Endothelial cell of umbilical vein (primary cell): ENCODE measurements around the gene ZNF81. TPM values are rescaled to one million over a fixed set of nuclear protein-coding genes. Genes with fewer than 3 reads are reported as not detected.

Experiments
- BruUV-seq: library from RNA; stranded (reverse); fragments of 400-500 nt; replicated peaks from 2 replicates; lab custom pipeline; 2021; lab: Mats Ljungman, UMichigan
- CTCF ChIA-PET: fragments of 300-600, 350-600 bp; sonication (Branson Sonifier 250); formaldehyde crosslinking; loops from one replicate; lab custom pipeline; 2021; ENCODE audit warnings: antibody characterized with exemption, inconsistent platforms; lab: Charles Lee
- POLR2A ChIA-PET: fragments of 300-600, 350-600 bp; sonication (Branson Sonifier 250); formaldehyde crosslinking; loops from one replicate; lab custom pipeline; 2021; ENCODE audit warnings: antibody characterized with exemption, inconsistent platforms; lab: Charles Lee
- DNase-seq: peaks from one replicate; pipeline ENCODE4 v3.0.0-alpha.2; 2011; ENCODE audit warnings: low read depth, low spot score
- FAIRE-seq: peaks from 2 replicates; lab custom pipeline; 2011; peaks lifted over from hg19 to GRCh38; lab: Jason Lieb, UNC
- H2AFZ ChIP-seq: 2 replicates; pipeline ENCODE4 v1.6.0; 2012; ENCODE audit warnings: low read depth, low read length, control low read depth, inconsistent platforms
- H3K27ac ChIP-seq: 2 replicates; pipeline ENCODE4 v1.5.1; 2011; ENCODE audit warnings: low read depth, mild to moderate bottlenecking, control low read depth, low read length, moderate library complexity; ENCODE audit not compliant: insufficient read depth
- H3K27me3 ChIP-seq, 2 experiments: 2 replicates each; pipeline versions ENCODE4 v1.6.0 to v1.6.1; 2011; ENCODE audit warnings: low read length in 2 of 2, mixed read lengths in 1 of 2; ENCODE audit not compliant: control insufficient read depth in 2 of 2, insufficient read depth in 2 of 2
- H3K36me3 ChIP-seq, 2 experiments: 2 replicates in 1 of 2; 3 replicates in 1 of 2; pipeline ENCODE4 v1.5.1; 2011; ENCODE audit warnings: low read length in 2 of 2, mild to moderate bottlenecking in 1 of 2, moderate library complexity in 1 of 2; ENCODE audit not compliant: control insufficient read depth in 2 of 2, insufficient read depth in 2 of 2; ENCODE audit errors: extremely low read depth in 1 of 2
- H3K4me1 ChIP-seq: 3 replicates; pipeline ENCODE4 v1.5.1; 2011; ENCODE audit warnings: mild to moderate bottlenecking, low read length; ENCODE audit not compliant: control insufficient read depth, insufficient read depth; ENCODE audit errors: extremely low read depth
- H3K4me2 ChIP-seq: 2 replicates; pipeline ENCODE4 v1.6.1; 2011; ENCODE audit warnings: low read length, control low read depth, mixed read lengths; ENCODE audit not compliant: insufficient read depth
- H3K4me3 ChIP-seq, 3 experiments: fragments of 200-600 bp in 1 of 3; sonication (generic), shearing (Covaris generic) in 1 of 3; replicated peaks in 1 of 3; 2 replicates each; pipeline ENCODE4 v1.5.1; 2011 to 2016; ENCODE audit warnings: control low read depth in 3 of 3, low read length in 3 of 3, mild to moderate bottlenecking in 2 of 3, inconsistent platforms in 1 of 3, low read depth in 1 of 3, moderate library complexity in 1 of 3; ENCODE audit not compliant: insufficient read depth in 1 of 3
- H3K79me2 ChIP-seq: 2 replicates; pipeline ENCODE4 v1.6.0; 2012; ENCODE audit warnings: low read length, inconsistent platforms; ENCODE audit not compliant: control insufficient read depth, insufficient read depth
- H3K9ac ChIP-seq: replicated peaks from 2 replicates; pipeline ENCODE3; 2011; ENCODE audit warnings: low read length, control low read depth; ENCODE audit not compliant: insufficient read depth; ENCODE audit errors: extremely low read depth
- H3K9me1 ChIP-seq: replicated peaks from 3 replicates; pipeline ENCODE4 v1.6.0; 2011; ENCODE audit warnings: mild to moderate bottlenecking, low read length; ENCODE audit not compliant: control insufficient read depth, insufficient read depth; ENCODE audit errors: extremely low read depth
- H3K9me3 ChIP-seq: replicated peaks from 2 replicates; pipeline ENCODE4 v1.5.1; 2012; ENCODE audit warnings: low read length, inconsistent platforms; ENCODE audit not compliant: control insufficient read depth, insufficient read depth
- H4K20me1 ChIP-seq: replicated peaks from 2 replicates; pipeline ENCODE3; 2011; ENCODE audit warnings: mild to moderate bottlenecking, low read length; ENCODE audit not compliant: control insufficient read depth, insufficient read depth; ENCODE audit errors: extremely low read depth
- EZH2 ChIP-seq: IDR thresholded peaks from 2 replicates; pipeline ENCODE4 v1.6.1; 2012; ENCODE audit warnings: borderline replicate concordance, low read depth, mild to moderate bottlenecking, moderate library complexity, low read length, inconsistent platforms; ENCODE audit not compliant: severe bottlenecking
- FOS ChIP-seq: IDR thresholded peaks from 2 replicates; pipeline ENCODE4 v1.6.1; 2011; ENCODE audit warnings: mild to moderate bottlenecking, low read length, moderate library complexity, borderline replicate concordance; ENCODE audit not compliant: insufficient read depth
- GATA2 ChIP-seq: IDR thresholded peaks from 2 replicates; pipeline ENCODE4 v1.7.0; 2011; ENCODE audit warnings: low read depth, mild to moderate bottlenecking, moderate library complexity, mixed read lengths, low read length; ENCODE audit not compliant: insufficient read length, insufficient read depth
- JUN ChIP-seq: IDR thresholded peaks from 2 replicates; pipeline ENCODE4 v1.6.1; 2011; ENCODE audit warnings: borderline replicate concordance, low read depth; ENCODE audit not compliant: insufficient read length, insufficient read depth
- MYC ChIP-seq: IDR thresholded peaks from one replicate; pipeline ENCODE4 v1.6.1; 2011; ENCODE audit warnings: mild to moderate bottlenecking, low read depth, low read length
- POLR2A ChIP-seq: IDR thresholded peaks from 2 replicates; pipeline ENCODE4 v1.6.1; 2012; ENCODE audit warnings: low read depth, mild to moderate bottlenecking, control low read depth, low read length
- POLR2AphosphoS5 ChIP-seq: IDR thresholded peaks from 2 replicates; pipeline ENCODE4 v1.6.1; 2012; ENCODE audit warnings: low read depth, mild to moderate bottlenecking, control low read depth, low read length, moderate library complexity; ENCODE audit not compliant: insufficient read depth
- dilution Hi-C: fragments of 300-500 bp; cut with MboI; formaldehyde crosslinking; loops from one replicate; pipeline ENCODE4 v1.15.0; 2019; ENCODE audit warnings: low sequenced_read_pairs; ENCODE audit not compliant: extremely low pct_ligation_motif_present
- intact Hi-C: fragments of 100-400 bp; cut with micrococcal nuclease; formaldehyde crosslinking; loops from one replicate; pipeline ENCODE4 v1.10.0; 2022
- polyA plus RNA-seq, 4 experiments: library from polyadenylated mRNA; depleted of rRNA in 3 of 4; stranded (reverse) in 3 of 4; unstranded in 1 of 4; fragments of >200 nt; gene quantifications; 2 replicates each; pipeline versions ENCODE4 v1.2.1 to v1.2.3, GENCODE V29; 2011 to 2012; ENCODE audit warnings: missing spikeins in 1 of 4
- total RNA-seq: library from RNA; stranded (reverse); gene quantifications from 2 replicates; pipeline ENCODE4 v1.2.3, GENCODE V29; 2021
- TF ChIP-seq, protein P1 (sequence below): IDR thresholded peaks from 2 replicates; pipeline ENCODE4 v1.6.1; 2011; ENCODE audit not compliant: insufficient read depth, insufficient read length
- TF ChIP-seq, protein P2 (sequence below), 2 donors: IDR thresholded peaks; 1 replicate in 1 of 2; 2 replicates in 1 of 2; pipeline ENCODE4 v1.5.1; 2011; ENCODE audit warnings: low read length in 2 of 2, mild to moderate bottlenecking in 2 of 2, moderate library complexity in 2 of 2, control low read depth in 1 of 2, inconsistent platforms in 1 of 2, low read depth in 1 of 2; ENCODE audit not compliant: insufficient read depth in 1 of 2; ENCODE audit errors: extremely low read depth in 1 of 2

The ZNF81 gene
- total and polyA plus RNA-seq, 2 donors (not counting 3 experiments of a cell fraction or from before 2014, with no cell fraction given), result 2.7 to 6.4 TPM

DNA sequence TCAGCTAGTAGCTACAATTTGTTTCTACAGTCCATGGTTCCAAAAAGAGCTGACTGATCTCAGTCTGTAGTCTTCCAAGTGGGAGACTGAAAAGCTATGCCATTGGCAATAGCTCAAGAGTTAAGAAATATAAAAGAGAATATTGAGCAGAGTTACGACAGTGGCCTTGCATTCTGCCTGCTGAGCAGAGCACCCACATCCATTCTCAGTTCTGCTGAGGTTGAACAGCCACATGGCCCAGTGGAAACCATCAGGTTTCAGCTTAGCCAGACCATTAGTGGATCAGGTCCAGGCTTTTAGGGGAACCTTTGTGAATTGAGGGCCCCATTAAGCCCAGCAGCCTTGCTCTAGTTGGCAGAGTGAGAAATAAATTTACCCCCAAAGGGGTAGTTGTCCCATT lies 28.1 kb downstream of the ZNF81 start:
- intact Hi-C loops (no loop called here), dilution Hi-C loops (no loop called here)
- H3K4me3 ChIP-seq, result no peak overlapping the region
- ChIA-PET CTCF (no interaction called here), POLR2A (no interaction called here)
- H3K27ac ChIP-seq, result no peak overlapping the region
- H2AFZ ChIP-seq, result no peak overlapping the region
- no peak for FAIRE-seq
- no peaks in the 10 kb centered on the region for H4K20me1 ChIP-seq
- H3K9me3 ChIP-seq, result no peaks in the 10 kb centered on the region
- H3K36me3 ChIP-seq, result no peaks in the 10 kb centered on the region
- TF ChIP-seq JUN (no peak), POLR2A (no peak), FOS (no peak), GATA2 (no peak), MYC (no peak), POLR2AphosphoS5 (no peak), EZH2 (no peak)
- TF ChIP-seq, protein P1, sequence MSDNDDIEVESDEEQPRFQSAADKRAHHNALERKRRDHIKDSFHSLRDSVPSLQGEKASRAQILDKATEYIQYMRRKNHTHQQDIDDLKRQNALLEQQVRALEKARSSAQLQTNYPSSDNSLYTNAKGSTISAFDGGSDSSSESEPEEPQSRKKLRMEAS, result no peak
- TF ChIP-seq, protein P2, sequence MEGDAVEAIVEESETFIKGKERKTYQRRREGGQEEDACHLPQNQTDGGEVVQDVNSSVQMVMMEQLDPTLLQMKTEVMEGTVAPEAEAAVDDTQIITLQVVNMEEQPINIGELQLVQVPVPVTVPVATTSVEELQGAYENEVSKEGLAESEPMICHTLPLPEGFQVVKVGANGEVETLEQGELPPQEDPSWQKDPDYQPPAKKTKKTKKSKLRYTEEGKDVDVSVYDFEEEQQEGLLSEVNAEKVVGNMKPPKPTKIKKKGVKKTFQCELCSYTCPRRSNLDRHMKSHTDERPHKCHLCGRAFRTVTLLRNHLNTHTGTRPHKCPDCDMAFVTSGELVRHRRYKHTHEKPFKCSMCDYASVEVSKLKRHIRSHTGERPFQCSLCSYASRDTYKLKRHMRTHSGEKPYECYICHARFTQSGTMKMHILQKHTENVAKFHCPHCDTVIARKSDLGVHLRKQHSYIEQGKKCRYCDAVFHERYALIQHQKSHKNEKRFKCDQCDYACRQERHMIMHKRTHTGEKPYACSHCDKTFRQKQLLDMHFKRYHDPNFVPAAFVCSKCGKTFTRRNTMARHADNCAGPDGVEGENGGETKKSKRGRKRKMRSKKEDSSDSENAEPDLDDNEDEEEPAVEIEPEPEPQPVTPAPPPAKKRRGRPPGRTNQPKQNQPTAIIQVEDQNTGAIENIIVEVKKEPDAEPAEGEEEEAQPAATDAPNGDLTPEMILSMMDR (IDR thresholded peaks at IDR 0.05; ENCODE audit: extremely low read depth in 1 of 2, insufficient read depth in 1 of 2, low read depth in 1 of 2, low read length in 2 of 2), result no peak
- no peak overlapping the region for H3K4me2 ChIP-seq
- no TSS peak for BruUV-seq
- no peak for DNase-seq
- H3K9me1 ChIP-seq, result no peaks in the 10 kb centered on the region
- H3K79me2 ChIP-seq, result no peaks in the 10 kb centered on the region
- no peak overlapping the region for H3K9ac ChIP-seq
- peaks cover 2% of the 10 kb centered on the region for H3K4me1 ChIP-seq
- no peaks in the 10 kb centered on the region for H3K27me3 ChIP-seq
